HG02759 (cell line): ENCODE results near the gene EXOC2.
A peak's percentile ranks its signal among the peaks of the same experiment; 100 is the strongest.
"Not testable (repeated sequence)": the region's sequence is repeated elsewhere in the genome, so short reads cannot be mapped to it uniquely, and the experiment has no call there.

Source experiments
- ATAC-seq: cut with Tn5 transposase; IDR thresholded peaks from one replicate; pipeline ENCODE4 v1.9.1; 2021; ENCODE audit warnings: mild to moderate bottlenecking, moderate library complexity; ENCODE audit not compliant: unreplicated experiment

Gene EXOC2

DNA sequence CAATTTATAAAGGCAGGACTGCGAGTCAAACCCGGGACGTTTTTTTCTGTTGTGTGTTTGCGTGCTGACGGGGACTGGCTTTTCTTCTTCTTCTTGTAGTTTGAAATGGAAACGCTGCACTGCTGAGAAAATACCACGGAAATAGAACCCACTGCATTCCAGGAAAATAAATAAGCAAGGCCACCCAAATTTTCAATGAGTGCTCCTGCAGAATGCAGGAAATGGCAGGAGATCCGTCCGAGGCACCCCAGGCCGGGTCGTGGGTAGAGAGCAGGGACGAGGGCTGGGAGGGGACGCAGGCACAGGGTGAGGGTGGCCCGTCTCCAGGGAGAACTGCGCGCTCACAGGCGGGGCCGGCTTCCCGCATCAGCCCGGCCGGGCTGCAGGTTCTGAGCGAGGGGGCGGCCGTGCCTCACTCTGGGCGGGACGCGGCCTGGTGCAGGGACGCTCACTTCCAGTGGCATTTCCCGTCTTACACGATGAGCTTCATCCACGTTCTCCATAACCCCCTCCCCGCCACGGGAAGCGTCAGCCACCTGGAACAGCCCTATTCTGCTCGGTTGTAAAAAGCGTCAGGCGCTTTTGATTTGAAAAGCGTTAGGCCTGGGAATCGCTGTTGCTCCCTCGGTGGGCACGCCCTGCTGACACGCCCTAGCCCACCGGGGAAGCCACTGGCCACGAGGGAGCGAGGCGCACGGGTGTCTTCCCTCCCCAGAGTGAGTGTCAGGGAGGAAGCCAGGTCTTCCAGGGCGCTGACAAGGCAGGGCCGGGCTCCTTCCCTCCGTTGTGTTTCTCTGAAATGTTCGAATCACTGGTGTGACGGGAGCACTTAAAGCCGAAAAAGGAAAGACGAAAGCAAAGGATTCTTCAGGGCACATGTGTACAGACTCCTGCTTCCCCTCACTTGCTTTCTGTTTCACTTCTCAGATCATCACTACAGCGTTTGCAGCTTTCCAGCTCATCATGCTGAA is 17.9 kb upstream of the EXOC2 start:
- peak; percentile 84 for ATAC-seq

- ATAC-seq, result no peak
These were observed 16.6 kb upstream of the EXOC2 start for GRCh38 chr6:709471-710056.

DNA sequence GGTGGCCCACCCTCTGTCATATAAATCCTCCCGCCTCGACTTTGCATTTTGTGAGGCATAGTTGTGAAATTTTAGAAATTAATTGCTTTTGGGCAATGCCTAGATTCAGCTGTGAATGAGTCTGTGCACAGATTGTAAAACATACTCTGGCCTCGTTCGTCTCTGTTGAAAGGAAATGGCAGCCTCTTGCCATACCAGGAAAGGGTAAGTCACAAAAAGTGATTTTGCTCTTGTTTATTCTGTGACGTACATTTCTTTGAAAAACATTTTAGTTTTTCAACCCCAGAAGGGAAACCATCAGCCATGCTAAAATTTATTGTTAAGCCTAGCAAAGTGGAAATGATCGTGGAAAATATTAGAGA is 15.3 kb upstream of the EXOC2 start:
- ATAC-seq, result no peak

GRCh38 chr6:707576-708236 is 14.8 kb upstream of the EXOC2 start:
- ATAC-seq, result no peak

GRCh38 chr6:706819-707381 is 14.0 kb upstream of the EXOC2 start:
- ATAC-seq, result no peak

DNA sequence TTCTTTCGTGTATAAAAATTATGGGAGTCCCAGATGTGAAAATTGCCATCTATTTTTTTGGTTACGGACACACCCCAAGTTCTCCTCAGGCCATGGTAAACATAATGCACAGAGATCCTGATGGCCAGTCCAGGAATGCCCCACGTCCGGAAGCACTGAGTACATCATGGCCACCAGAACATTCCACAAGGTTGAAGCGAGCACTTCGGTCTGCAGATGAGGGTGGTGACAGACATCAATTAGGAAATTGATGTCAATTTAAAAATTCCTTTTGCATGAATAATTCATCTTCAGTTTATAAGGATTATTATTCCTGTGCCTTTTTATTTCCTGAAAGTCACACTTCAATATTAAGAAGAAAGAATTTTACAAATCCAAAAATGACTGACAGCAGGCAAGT is 13.2 kb upstream of the EXOC2 start:
- no peak for ATAC-seq

- no peak for ATAC-seq
These were observed 12.1 kb upstream of the EXOC2 start for GRCh38 chr6:705047-705446.

DNA sequence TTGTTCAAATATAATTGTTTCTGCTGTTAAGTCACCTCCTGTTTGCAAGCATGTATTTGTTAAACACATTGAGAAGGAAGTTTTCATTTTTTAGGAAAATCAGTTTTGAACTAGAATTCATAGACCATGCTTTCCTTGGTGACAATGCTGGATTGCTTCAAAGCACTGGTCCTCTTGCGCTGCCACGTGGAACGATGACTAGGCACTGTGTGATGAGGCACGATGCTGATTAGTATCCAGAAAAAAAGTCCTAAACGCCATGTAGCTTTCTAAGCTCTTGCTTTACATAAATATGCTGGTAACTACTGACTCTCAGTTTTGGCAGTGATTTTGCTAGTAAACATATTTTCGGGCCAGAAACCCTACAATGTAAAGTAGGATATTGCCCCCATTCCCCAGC is 11.1 kb upstream of the EXOC2 start:
- no peak for ATAC-seq

GRCh38 chr6:703552-703951 is 10.6 kb upstream of the EXOC2 start:
- ATAC-seq, result no peak

DNA sequence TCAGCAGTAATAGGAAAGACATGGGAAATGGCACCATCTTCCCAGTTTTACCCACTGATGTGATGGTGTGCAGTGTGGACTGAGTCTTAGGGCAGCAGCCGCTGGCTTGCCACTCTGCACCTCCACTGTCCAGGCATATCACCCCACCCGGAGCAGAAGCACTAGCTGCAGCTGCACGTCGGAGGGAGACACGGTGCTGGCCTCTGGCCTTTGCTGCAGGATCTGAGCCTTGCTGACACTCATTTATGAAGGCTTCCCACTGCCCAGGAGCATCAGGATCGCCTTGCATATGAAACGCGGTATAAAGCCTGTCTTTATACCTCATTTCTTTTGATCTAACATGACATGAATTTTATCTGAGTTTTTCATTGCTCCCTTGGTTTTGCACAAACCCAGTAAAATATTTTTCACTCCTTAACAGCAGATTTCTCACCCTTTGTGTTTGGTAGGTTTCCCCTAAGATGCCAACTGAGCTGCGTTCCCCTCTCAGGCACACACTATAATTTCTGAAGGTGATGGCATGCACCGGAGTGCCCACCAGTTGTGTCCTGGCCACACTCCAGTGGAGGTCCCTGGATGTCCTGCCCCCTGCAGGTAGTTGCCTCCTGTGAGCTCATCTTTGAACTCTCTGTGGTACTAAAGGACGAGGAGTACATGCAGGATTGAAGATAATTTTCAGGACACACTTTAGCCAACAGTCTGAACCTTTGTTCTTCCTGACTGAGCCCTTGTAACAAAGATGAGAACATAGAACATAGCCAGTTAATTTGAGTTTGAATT is 9.0 kb upstream of the EXOC2 start:
- ATAC-seq, result no peak

DNA sequence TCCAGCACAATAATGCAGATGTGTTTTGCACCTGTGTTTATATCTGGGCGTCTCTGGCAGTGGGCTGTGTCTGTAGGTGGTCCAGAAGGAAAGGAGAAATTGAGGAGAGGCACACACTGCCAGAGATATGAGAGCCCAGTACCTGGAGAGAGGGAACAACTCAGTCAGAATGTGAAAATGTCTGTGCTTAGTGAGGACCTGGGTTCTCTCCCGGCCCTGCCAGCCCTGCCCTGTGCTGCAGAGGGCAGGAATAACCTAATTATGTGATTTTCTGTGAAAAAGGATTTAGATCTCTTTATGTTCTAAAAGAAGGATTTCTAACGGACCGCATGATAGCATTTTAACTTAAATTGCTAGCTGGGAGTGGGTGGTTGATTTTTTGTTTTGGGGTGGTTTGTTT is 8.3 kb upstream of the EXOC2 start:
- no peak for ATAC-seq

DNA sequence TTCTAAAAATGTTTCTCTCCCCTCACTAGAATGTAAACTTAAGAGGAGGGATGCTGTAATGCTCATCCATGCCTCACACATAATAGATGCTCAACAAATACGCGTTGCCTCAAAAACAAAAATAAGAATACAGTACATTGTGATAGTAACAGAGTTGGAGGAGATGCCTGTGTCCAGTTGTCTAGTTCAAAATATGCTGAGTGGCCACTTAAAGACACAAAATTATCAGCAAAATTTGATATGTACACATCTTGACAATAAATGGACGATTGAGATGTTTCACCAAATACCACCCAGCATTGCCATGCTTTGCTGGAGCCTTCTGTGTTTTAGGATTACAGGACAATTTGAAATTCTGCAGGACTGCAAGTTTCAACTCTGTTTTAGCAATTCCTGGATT is 7.6 kb upstream of the EXOC2 start:
- no peak for ATAC-seq

DNA sequence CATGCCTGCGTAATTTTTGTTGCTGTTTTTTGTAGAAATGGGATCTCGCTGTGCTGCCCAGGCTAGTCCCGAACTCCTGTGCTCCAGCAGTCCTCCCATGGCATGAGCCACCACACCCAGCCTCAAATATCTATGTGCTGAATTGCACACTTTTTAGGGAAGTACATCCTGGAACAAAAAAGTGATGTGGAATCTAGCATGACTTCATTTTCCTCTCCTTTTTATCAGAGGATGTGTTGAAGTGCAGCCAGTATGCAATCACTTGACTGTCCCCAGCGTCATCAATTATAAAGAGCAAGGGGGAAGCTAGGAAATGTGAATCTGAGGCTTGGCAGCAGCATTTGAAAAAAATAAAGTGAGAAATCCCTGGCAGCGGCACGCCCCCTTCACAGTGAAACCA is 6.4 kb upstream of the EXOC2 start:
- ATAC-seq, result no peak

DNA sequence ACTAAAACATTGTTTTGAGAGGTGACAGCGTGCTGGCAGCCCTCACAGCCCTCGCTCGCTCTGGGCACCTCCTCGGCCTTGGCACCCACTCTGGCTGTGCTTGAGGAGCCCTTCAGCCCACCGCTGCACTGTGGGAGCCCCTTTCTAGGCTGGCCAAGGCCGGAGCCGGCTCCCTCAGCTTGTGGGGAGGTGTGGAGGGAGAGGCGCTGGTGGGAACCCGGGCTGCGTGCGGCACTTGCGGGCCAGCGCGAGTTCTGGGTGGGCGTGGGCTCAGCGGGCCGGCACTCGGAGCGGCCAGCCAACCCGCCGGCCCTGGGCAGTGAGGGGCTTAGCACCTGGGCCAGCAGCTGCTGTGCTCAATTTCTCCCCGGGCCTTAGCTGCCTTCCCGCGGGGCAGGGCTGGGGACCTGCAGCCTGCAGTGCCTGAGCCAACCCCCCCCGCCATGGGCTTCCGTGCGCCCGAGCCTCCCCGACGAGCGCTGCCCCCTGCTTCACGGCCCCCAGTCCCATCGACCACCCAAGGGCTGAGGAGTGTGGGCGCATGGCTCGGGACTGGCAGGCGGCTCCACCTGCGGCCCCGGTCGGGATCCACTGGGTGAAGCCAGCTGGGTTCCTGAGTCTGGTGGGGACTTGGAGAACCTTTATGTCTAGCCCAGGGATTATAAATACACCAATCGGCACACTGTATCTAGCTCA is 1.6 kb upstream of the EXOC2 start:
- not testable (repeated sequence) for ATAC-seq

DNA sequence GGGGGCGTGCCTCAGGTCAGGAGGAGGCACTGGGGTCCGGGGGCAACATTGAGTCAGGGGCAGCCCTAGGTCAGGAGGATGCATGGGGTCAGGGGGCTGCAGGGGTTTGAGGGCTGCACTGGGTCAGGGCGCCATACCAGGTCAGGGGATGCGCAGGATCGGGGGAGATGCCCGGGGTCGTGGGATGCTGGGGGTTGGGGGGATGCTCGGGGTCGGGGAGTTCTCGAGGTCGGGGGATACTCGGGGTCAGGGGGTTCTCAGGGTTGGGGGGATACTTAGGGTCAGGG is 727 bp upstream of the EXOC2 start:
- ATAC-seq, result no peak

GRCh38 chr6:692356-692851 is 535 bp downstream of the EXOC2 start:
- ATAC-seq, result peak; percentile 83

GRCh38 chr6:689223-689622 is 3.7 kb downstream of the EXOC2 start:
- no peak for ATAC-seq

- ATAC-seq, result no peak
These were observed 6.4 kb downstream of the EXOC2 start for GRCh38 chr6:686497-686896.

GRCh38 chr6:684831-685636 is 7.9 kb downstream of the EXOC2 start:
- peak; percentile 73 for ATAC-seq
